GM21825 (cell line): ENCODE data around the gene DDX5.

ENCODE experiments used
- ATAC-seq: cut with Tn5 transposase; IDR thresholded peaks from one replicate; pipeline ENCODE4 v1.9.1; 2021; ENCODE audit warnings: mild to moderate bottlenecking, moderate library complexity; ENCODE audit not compliant: unreplicated experiment

DDX5 gene

DNA sequence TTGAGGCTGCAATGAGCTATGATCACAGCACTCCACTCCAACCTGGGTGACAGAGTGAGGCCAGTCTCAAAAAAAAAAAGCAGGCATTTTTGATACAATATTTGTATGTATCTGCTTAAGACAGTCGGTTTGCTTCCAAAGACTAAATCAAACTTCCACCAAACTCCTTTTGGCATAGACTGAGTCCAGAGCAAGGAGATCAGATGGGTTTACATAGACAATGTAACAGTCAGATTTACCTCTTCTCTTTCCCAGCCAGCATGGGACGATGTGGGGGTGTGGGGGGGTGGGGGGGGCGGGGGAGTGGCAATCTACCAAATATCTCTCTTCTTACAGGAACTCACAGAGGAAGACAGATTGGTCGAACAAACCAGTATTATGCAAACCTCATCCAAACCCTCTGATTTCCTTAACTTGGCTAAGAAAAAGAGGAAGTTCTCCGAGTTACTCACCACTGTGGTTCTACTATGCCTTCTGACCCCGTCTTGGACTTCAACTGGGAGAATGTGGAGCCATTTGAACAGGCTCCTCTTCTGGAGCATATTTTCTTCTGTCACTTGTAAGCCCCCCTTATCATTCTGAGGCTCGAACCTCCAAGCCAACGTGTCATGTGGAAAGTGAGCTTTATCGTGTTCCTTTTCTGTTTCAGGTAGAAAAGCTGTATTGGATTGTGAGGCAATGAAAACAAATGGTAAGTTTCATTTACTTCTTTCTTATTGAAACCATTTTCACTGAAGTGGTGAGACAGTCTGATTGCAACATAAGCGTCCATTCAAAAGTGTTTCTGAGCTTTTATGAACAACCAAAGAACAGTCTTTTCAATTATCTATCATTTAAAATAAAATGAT, 57.2 kb downstream of the DDX5 start, which contains the start of gene MILR1:
MILR1 (plus strand) TSS at position 451 of the 848 bp plus-strand sequence; CDS start at position 505, 54 bp downstream.
- peak; percentile 77 for ATAC-seq
